H9 (cell line): Measurements from ENCODE around the gene CCDC80. TPM values are rescaled to one million over a fixed set of nuclear protein-coding genes. Genes with fewer than 3 reads are reported as not detected.
A peak's percentile ranks its signal among the peaks of the same experiment; 100 is the strongest.

Source experiments
- DNase-seq: peaks from one replicate; pipeline ENCODE4 v3.0.0-alpha.2; 2017
- H2AFZ ChIP-seq: one replicate; pipeline ENCODE4 v1.6.1; 2013; ENCODE audit warnings: mild to moderate bottlenecking, low read length, control low read depth, moderate library complexity
- H2AK5ac ChIP-seq: 2 replicates; pipeline ENCODE4 v1.6.1; 2013; ENCODE audit warnings: low read length, control low read depth, mixed read lengths; ENCODE audit not compliant: insufficient read length
- H2BK120ac ChIP-seq: one replicate; pipeline ENCODE4 v1.6.1; 2013; ENCODE audit warnings: low read depth, mild to moderate bottlenecking, low read length, control low read depth, inconsistent platforms; ENCODE audit not compliant: poor library complexity, severe bottlenecking
- H2BK12ac ChIP-seq: 2 replicates; pipeline ENCODE4 v1.6.1; 2013; ENCODE audit warnings: low read length, control low read depth, mixed read lengths, low read depth; ENCODE audit not compliant: insufficient read length
- H2BK15ac ChIP-seq: 2 replicates; pipeline ENCODE4 v1.6.1; 2013; ENCODE audit warnings: low read depth, low read length, control low read depth
- H2BK20ac ChIP-seq: one replicate; pipeline ENCODE4 v1.6.1; 2013; ENCODE audit warnings: low read depth, mild to moderate bottlenecking, low read length, control low read depth, inconsistent platforms; ENCODE audit not compliant: poor library complexity, severe bottlenecking
- H2BK5ac ChIP-seq: 2 replicates; pipeline ENCODE4 v1.6.1; 2013; ENCODE audit warnings: low read length, control low read depth, mixed read lengths; ENCODE audit not compliant: insufficient read length
- H3K14ac ChIP-seq: 2 replicates; pipeline ENCODE4 v1.6.1; 2013; ENCODE audit warnings: low read length, control low read depth; ENCODE audit not compliant: insufficient read depth
- H3K18ac ChIP-seq: 2 replicates; pipeline ENCODE4 v1.6.1; 2013; ENCODE audit warnings: low read depth, mild to moderate bottlenecking, mixed read lengths, low read length, control low read depth; ENCODE audit not compliant: insufficient read length
- H3K23ac ChIP-seq: 2 replicates; pipeline ENCODE4 v1.6.1; 2013; ENCODE audit warnings: low read length, control low read depth, mixed read lengths, low read depth; ENCODE audit not compliant: insufficient read length
- H3K23me2 ChIP-seq: 2 replicates; pipeline ENCODE4 v1.6.1; 2013; ENCODE audit warnings: low read depth, mild to moderate bottlenecking, mixed read lengths, low read length, control low read depth; ENCODE audit not compliant: insufficient read length, poor library complexity, severe bottlenecking
- H3K27ac ChIP-seq: 2 replicates; pipeline ENCODE4 v1.5.1; 2013; ENCODE audit warnings: low read length, control low read depth, mixed read lengths, low read depth; ENCODE audit not compliant: insufficient read length
- H3K27me3 ChIP-seq: 2 replicates; pipeline ENCODE4 v1.6.1; 2013; ENCODE audit warnings: low read length, control low read depth, inconsistent platforms; ENCODE audit not compliant: insufficient read depth
- H3K4ac ChIP-seq: 2 replicates; pipeline ENCODE4 v1.6.1; 2013; ENCODE audit warnings: low read depth, mild to moderate bottlenecking, control low read depth, inconsistent platforms, low read length, moderate library complexity
- H3K4me1 ChIP-seq: 2 replicates; pipeline ENCODE4 v1.6.1; 2013; ENCODE audit warnings: low read length, control low read depth, inconsistent platforms; ENCODE audit not compliant: insufficient read depth
- H3K4me2 ChIP-seq: 2 replicates; pipeline ENCODE4 v1.6.1; 2013; ENCODE audit warnings: low read length, control low read depth, mixed read lengths; ENCODE audit not compliant: insufficient read length, insufficient read depth
- H3K56ac ChIP-seq: 2 replicates; pipeline ENCODE4 v1.6.1; 2013; ENCODE audit warnings: low read depth, mild to moderate bottlenecking, mixed read lengths, low read length, control low read depth; ENCODE audit not compliant: insufficient read length
- H3K79me1 ChIP-seq: 2 replicates; pipeline ENCODE4 v1.6.1; 2013; ENCODE audit warnings: low read depth, mild to moderate bottlenecking, moderate library complexity, low read length, control low read depth, inconsistent platforms; ENCODE audit not compliant: insufficient read depth, poor library complexity, severe bottlenecking
- H3K79me2 ChIP-seq: 2 replicates; pipeline ENCODE4 v1.6.1; 2013; ENCODE audit warnings: low read length, control low read depth, inconsistent platforms; ENCODE audit not compliant: insufficient read depth
- H3K9ac ChIP-seq: 2 replicates; pipeline ENCODE4 v1.6.1; 2013; ENCODE audit warnings: low read length, control low read depth, mixed read lengths; ENCODE audit not compliant: insufficient read length; ENCODE audit errors: extremely low read depth
- H3K9me3 ChIP-seq: one replicate; pipeline ENCODE4 v1.6.1; 2013; ENCODE audit warnings: low read depth, low read length, inconsistent platforms; ENCODE audit not compliant: control insufficient read depth
- H3T11ph ChIP-seq: one replicate; pipeline ENCODE4 v1.6.1; 2013; ENCODE audit warnings: mild to moderate bottlenecking, low read length, control low read depth, inconsistent platforms
- H4K20me1 ChIP-seq: one replicate; pipeline ENCODE4 v1.6.1; 2013; ENCODE audit not compliant: control insufficient read depth, insufficient read length, insufficient read depth
- H4K5ac ChIP-seq: 2 replicates; pipeline ENCODE4 v1.6.1; 2013; ENCODE audit warnings: low read depth, mild to moderate bottlenecking, mixed read lengths, low read length, control low read depth; ENCODE audit not compliant: insufficient read length
- H4K8ac ChIP-seq: replicated peaks from 2 replicates; pipeline ENCODE4 v1.6.1; 2013; ENCODE audit warnings: low read length, control low read depth, mixed read lengths, low read depth; ENCODE audit not compliant: insufficient read length
- H4K91ac ChIP-seq: 2 replicates; pipeline ENCODE4 v1.6.1; 2013; ENCODE audit warnings: low read depth, mild to moderate bottlenecking, moderate library complexity, mixed read lengths, low read length, control low read depth; ENCODE audit not compliant: insufficient read length
- H3K27ac Mint-ChIP-seq, 3 experiments: 2 replicates in 2 of 3; 3 replicates in 1 of 3; pipeline ENCODE4 v1.8.0; 2020 to 2021; ENCODE audit warnings: mixed read lengths in 3 of 3, mild to moderate bottlenecking in 1 of 3, moderate library complexity in 1 of 3
- H3K27me3 Mint-ChIP-seq: 2 replicates; pipeline ENCODE4 v1.8.0; 2021; ENCODE audit warnings: low read depth, mild to moderate bottlenecking, moderate library complexity, mixed read lengths
- H3K36me3 Mint-ChIP-seq, 3 experiments: 2 replicates in 2 of 3; 3 replicates in 1 of 3; pipeline ENCODE4 v1.8.0; 2020 to 2021; ENCODE audit warnings: low read depth in 3 of 3, mixed read lengths in 3 of 3; ENCODE audit not compliant: insufficient read depth in 1 of 3
- H3K4me1 Mint-ChIP-seq, 2 experiments: 2 replicates each; pipeline ENCODE4 v1.8.0; 2020; ENCODE audit warnings: mixed read lengths in 2 of 2
- H3K4me3 Mint-ChIP-seq, 2 experiments: 2 replicates in 1 of 2; 3 replicates in 1 of 2; pipeline ENCODE4 v1.8.0; 2020 to 2021; ENCODE audit warnings: mild to moderate bottlenecking in 2 of 2, mixed read lengths in 2 of 2, moderate library complexity in 1 of 2
- H3K9me3 Mint-ChIP-seq, 2 experiments: 2 replicates in 1 of 2; 3 replicates in 1 of 2; pipeline ENCODE4 v1.8.0; 2020; ENCODE audit warnings: mild to moderate bottlenecking in 2 of 2, mixed read lengths in 2 of 2, moderate library complexity in 1 of 2
- WGBS: extraction: QIAGEN DNeasy Blood & Tissue Kit; methylation state at CpG from one replicate; pipeline ENCODE4 v1.1.7; 2013; ENCODE audit warnings: missing lambda C conversion rate, low lambda C conversion rate, mixed read lengths; ENCODE audit not compliant: insufficient read length; ENCODE audit errors: extremely low coverage; 5-methylcytosine and 5-hydroxymethylcytosine counted together
- total RNA-seq: library from RNA; stranded (reverse); gene quantifications from 2 replicates; pipeline ENCODE4 v1.2.1, GENCODE V29; 2021
- TF ChIP-seq, protein P1 (sequence below): fragments of 200-600 bp; sonication (generic); conservative IDR thresholded peaks from 3 replicates; pipeline ENCODE4 v1.8.0; 2021; ENCODE audit warnings: antibody characterized with exemption, mild to moderate bottlenecking

CCDC80 gene
- total RNA-seq, 1 experiment from 2014 or later = 5.4 TPM

DNA sequence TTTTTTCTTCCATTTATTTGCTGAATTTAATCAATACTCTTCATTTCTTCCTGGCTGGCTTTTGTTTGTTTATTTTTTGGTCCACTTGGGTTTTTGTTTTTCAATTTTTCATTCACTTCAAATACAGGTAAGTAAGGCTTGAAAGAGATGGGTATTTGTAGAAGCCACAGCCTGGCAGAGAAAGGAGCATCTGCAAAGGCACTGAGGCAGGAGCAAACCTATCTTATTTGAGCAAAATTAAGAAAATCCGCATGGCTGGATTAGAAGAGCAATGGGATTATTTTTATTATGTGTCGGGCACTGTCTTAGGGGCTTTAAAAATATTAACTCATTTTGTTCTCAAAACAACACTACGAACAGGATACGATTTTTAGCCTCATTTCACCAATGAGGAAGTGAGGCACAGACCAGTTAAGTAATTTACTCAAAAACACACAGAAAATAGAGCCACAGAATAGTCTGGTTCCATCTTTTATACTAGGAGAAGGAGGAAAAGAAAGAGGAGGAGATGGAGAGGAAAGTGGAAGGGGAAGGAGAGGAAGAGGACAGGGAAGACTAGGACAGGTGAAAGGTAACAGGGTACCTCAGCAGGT, 35.1 kb upstream of the CCDC80 start:
- WGBS = no CpG with 5 or more reads among the region's 4 CpGs
- no peak overlapping the region for H4K8ac ChIP-seq
- H3K23ac ChIP-seq = no peak overlapping the region
- H2BK120ac ChIP-seq = no peak overlapping the region
- no peak overlapping the region for H4K91ac ChIP-seq
- no peaks in the 10 kb centered on the region for H3K36me3 Mint-ChIP-seq
- H3K4me3 Mint-ChIP-seq = no peak overlapping the region
- no peak overlapping the region for H3K4me2 ChIP-seq
- H3K27ac Mint-ChIP-seq = no peak overlapping the region
- H3K27ac ChIP-seq = no peak overlapping the region
- H3K27me3 ChIP-seq = no peaks in the 10 kb centered on the region
- H3K4me1 Mint-ChIP-seq = peaks cover 16 to 25% of the 10 kb centered on the region in 2 experiments
- no peaks in the 10 kb centered on the region for H3K9me3 ChIP-seq
- H3K9me3 Mint-ChIP-seq = no peaks in the 10 kb centered on the region
- no peak overlapping the region for H2AK5ac ChIP-seq
- peaks cover 2% of the 10 kb centered on the region; the same call in 1 of the 2 replicates for H3K27me3 Mint-ChIP-seq
- H3K18ac ChIP-seq = no peak overlapping the region
- H3K9ac ChIP-seq = no peak overlapping the region
- no peaks in the 10 kb centered on the region for H3K79me1 ChIP-seq
- H3K23me2 ChIP-seq = no peaks in the 10 kb centered on the region
- H3K56ac ChIP-seq = no peak overlapping the region
- H3K4ac ChIP-seq = no peak overlapping the region
- no peak overlapping the region for H2BK12ac ChIP-seq
- no peak overlapping the region for H2BK15ac ChIP-seq
- H2BK20ac ChIP-seq = no peak overlapping the region
- no peak for DNase-seq
- H2BK5ac ChIP-seq = no peak overlapping the region
- H4K5ac ChIP-seq = no peak overlapping the region
- H3K14ac ChIP-seq = no peak overlapping the region
- TF ChIP-seq, protein P1, sequence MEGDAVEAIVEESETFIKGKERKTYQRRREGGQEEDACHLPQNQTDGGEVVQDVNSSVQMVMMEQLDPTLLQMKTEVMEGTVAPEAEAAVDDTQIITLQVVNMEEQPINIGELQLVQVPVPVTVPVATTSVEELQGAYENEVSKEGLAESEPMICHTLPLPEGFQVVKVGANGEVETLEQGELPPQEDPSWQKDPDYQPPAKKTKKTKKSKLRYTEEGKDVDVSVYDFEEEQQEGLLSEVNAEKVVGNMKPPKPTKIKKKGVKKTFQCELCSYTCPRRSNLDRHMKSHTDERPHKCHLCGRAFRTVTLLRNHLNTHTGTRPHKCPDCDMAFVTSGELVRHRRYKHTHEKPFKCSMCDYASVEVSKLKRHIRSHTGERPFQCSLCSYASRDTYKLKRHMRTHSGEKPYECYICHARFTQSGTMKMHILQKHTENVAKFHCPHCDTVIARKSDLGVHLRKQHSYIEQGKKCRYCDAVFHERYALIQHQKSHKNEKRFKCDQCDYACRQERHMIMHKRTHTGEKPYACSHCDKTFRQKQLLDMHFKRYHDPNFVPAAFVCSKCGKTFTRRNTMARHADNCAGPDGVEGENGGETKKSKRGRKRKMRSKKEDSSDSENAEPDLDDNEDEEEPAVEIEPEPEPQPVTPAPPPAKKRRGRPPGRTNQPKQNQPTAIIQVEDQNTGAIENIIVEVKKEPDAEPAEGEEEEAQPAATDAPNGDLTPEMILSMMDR = no peak
- H4K20me1 ChIP-seq = no peaks in the 10 kb centered on the region
- peak overlapping the region; percentile 53 for H3T11ph ChIP-seq
- no peaks in the 10 kb centered on the region for H3K79me2 ChIP-seq
- H3K4me1 ChIP-seq = no peaks in the 10 kb centered on the region
- H2AFZ ChIP-seq = no peak overlapping the region
